HCT116 (cell line): ENCODE measurements around the gene ITPR2.

Experiments used
- CEBPB ChIP-seq: IDR thresholded peaks from 2 replicates; pipeline ENCODE4 v1.6.1; 2012; ENCODE audit warnings: low read depth
- CTCF ChIP-seq, 3 experiments: fragments of 200-600 bp in 1 of 3; sonication (generic) in 1 of 3; IDR thresholded peaks in 2 of 3; conservative IDR thresholded peaks in 1 of 3; 2 replicates each; pipeline ENCODE4 v1.5.1; 2012 to 2017; ENCODE audit warnings: low read depth in 2 of 3, low read length in 2 of 3, antibody characterized with exemption in 1 of 3, borderline replicate concordance in 1 of 3, control low read depth in 1 of 3, mild to moderate bottlenecking in 1 of 3, mixed read lengths in 1 of 3, mixed run types in 1 of 3, moderate library complexity in 1 of 3; ENCODE audit not compliant: insufficient read depth in 1 of 3
- EZH2 ChIP-seq: fragments of 200-600 bp; sonication (generic); IDR thresholded peaks from 2 replicates; pipeline ENCODE4 v1.6.1; 2017; ENCODE audit warnings: antibody characterized with exemption, mixed run types
- EZH2phosphoT487 ChIP-seq: fragments of 200-600 bp; IDR thresholded peaks from 2 replicates; pipeline ENCODE4 v1.6.1; 2018; ENCODE audit warnings: antibody characterized with exemption, borderline replicate concordance
- POLR2A ChIP-seq: IDR thresholded peaks from 2 replicates; pipeline ENCODE4 v1.7.0; 2011; ENCODE audit warnings: borderline replicate concordance; ENCODE audit not compliant: insufficient read depth, insufficient read length; ENCODE audit errors: extremely low read depth
- POLR2AphosphoS5 ChIP-seq: IDR thresholded peaks from 2 replicates; pipeline ENCODE4 v1.6.1; 2011; ENCODE audit warnings: mild to moderate bottlenecking, low read depth, low read length, moderate library complexity
- RAD21 ChIP-seq: IDR thresholded peaks from 2 replicates; pipeline ENCODE4 v1.6.1; 2012; ENCODE audit warnings: low read depth, mild to moderate bottlenecking
- SIN3A ChIP-seq: IDR thresholded peaks from 2 replicates; pipeline ENCODE4 v1.6.1; 2012; ENCODE audit warnings: low read depth
- TCF7L2 ChIP-seq: IDR thresholded peaks from 2 replicates; pipeline ENCODE4 v1.7.0; 2011; ENCODE audit warnings: borderline replicate concordance, inconsistent platforms; ENCODE audit not compliant: insufficient read depth, insufficient read length; ENCODE audit errors: extremely low read depth
- YY1 ChIP-seq: IDR thresholded peaks from 2 replicates; pipeline ENCODE4 v1.6.1; 2011; ENCODE audit warnings: low read length, low read depth, moderate library complexity, mild to moderate bottlenecking; ENCODE audit not compliant: insufficient replicate concordance; ENCODE audit errors: extremely low read depth
- ZNF274 ChIP-seq: fragments of 200-500 bp; sonication (Bioruptor generic); IDR thresholded peaks from 2 replicates; pipeline ENCODE4 v1.6.1; 2014; ENCODE audit warnings: mild to moderate bottlenecking, low read depth, low read length, inconsistent platforms
- TF ChIP-seq, protein P1 (sequence below): IDR thresholded peaks from 2 replicates; pipeline ENCODE4 v1.6.1; 2012; ENCODE audit warnings: low read depth
- TF ChIP-seq, protein P2 (sequence below): IDR thresholded peaks from 2 replicates; pipeline ENCODE4 v1.6.1; 2012
- TF ChIP-seq, protein P3 (sequence below): IDR thresholded peaks from 2 replicates; pipeline ENCODE4 v1.6.1; 2011; ENCODE audit warnings: mild to moderate bottlenecking, low read length, moderate library complexity; ENCODE audit not compliant: insufficient replicate concordance; ENCODE audit errors: extremely low read depth

DNA sequence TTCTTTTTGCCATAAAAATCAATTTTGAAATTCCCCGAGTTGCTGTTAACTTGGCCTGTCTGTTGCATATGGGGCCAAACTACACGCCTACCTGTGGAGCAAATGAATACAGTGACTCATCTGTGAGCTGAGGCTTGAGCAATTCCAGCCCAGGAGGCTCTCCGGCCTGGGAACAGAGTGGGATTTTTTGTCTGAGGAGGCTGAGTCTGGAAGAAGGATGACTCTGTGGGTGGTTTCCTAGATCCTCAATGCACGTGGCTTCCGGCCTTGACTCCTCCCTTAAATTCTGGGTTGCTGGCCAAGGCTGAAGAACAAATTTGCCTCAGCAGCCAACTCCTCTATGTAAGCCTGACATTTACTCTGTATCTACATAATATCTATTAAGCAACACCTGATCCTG, 513.5 kb downstream of the ITPR2 start:
- TF ChIP-seq POLR2A (no peak), YY1 (no peak), CTCF (IDR thresholded peaks at IDR 0.05 in 2 of 3, conservative IDR thresholded peaks at IDR 0.05 in 1 of 3; ENCODE audit: borderline replicate concordance in 1 of 3, insufficient read depth in 1 of 3, low read depth in 2 of 3, low read length in 2 of 3) (no peak), EZH2 (no peak), CEBPB (0 out of 2 replicates have a peak, but pooled peaks have one; percentile 15), ZNF274 (no peak), POLR2AphosphoS5 (no peak), SIN3A (no peak), EZH2phosphoT487 (no peak), TCF7L2 (no peak), RAD21 (no peak)
- TF ChIP-seq, protein P1, sequence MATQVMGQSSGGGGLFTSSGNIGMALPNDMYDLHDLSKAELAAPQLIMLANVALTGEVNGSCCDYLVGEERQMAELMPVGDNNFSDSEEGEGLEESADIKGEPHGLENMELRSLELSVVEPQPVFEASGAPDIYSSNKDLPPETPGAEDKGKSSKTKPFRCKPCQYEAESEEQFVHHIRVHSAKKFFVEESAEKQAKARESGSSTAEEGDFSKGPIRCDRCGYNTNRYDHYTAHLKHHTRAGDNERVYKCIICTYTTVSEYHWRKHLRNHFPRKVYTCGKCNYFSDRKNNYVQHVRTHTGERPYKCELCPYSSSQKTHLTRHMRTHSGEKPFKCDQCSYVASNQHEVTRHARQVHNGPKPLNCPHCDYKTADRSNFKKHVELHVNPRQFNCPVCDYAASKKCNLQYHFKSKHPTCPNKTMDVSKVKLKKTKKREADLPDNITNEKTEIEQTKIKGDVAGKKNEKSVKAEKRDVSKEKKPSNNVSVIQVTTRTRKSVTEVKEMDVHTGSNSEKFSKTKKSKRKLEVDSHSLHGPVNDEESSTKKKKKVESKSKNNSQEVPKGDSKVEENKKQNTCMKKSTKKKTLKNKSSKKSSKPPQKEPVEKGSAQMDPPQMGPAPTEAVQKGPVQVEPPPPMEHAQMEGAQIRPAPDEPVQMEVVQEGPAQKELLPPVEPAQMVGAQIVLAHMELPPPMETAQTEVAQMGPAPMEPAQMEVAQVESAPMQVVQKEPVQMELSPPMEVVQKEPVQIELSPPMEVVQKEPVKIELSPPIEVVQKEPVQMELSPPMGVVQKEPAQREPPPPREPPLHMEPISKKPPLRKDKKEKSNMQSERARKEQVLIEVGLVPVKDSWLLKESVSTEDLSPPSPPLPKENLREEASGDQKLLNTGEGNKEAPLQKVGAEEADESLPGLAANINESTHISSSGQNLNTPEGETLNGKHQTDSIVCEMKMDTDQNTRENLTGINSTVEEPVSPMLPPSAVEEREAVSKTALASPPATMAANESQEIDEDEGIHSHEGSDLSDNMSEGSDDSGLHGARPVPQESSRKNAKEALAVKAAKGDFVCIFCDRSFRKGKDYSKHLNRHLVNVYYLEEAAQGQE: no peak
- TF ChIP-seq, protein P2, sequence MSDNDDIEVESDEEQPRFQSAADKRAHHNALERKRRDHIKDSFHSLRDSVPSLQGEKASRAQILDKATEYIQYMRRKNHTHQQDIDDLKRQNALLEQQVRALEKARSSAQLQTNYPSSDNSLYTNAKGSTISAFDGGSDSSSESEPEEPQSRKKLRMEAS: no peak
- TF ChIP-seq, protein P3, sequence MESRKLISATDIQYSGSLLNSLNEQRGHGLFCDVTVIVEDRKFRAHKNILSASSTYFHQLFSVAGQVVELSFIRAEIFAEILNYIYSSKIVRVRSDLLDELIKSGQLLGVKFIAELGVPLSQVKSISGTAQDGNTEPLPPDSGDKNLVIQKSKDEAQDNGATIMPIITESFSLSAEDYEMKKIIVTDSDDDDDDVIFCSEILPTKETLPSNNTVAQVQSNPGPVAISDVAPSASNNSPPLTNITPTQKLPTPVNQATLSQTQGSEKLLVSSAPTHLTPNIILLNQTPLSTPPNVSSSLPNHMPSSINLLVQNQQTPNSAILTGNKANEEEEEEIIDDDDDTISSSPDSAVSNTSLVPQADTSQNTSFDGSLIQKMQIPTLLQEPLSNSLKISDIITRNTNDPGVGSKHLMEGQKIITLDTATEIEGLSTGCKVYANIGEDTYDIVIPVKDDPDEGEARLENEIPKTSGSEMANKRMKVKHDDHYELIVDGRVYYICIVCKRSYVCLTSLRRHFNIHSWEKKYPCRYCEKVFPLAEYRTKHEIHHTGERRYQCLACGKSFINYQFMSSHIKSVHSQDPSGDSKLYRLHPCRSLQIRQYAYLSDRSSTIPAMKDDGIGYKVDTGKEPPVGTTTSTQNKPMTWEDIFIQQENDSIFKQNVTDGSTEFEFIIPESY: no peak
